GM12892 (cell line): ENCODE data around the gene ZNF746.

Source experiments
- DNase-seq: peaks from one replicate; pipeline ENCODE4 v3.0.0; 2011; ENCODE audit not compliant: insufficient read length
- FAIRE-seq: peaks from 2 replicates; lab custom pipeline; 2011; peaks lifted over from hg19 to GRCh38; lab: Jason Lieb, UNC
- POLR2A ChIP-seq: IDR thresholded peaks from 2 replicates; pipeline ENCODE4 v1.6.1; 2011; ENCODE audit warnings: low read depth, low read length, control low read depth
- POLR2AphosphoS5 ChIP-seq: IDR thresholded peaks from 2 replicates; pipeline ENCODE4 v1.6.1; 2011; ENCODE audit warnings: low read depth, low read length, control low read depth
- TAF1 ChIP-seq: IDR thresholded peaks from 2 replicates; pipeline ENCODE4 v1.6.1; 2011; ENCODE audit warnings: low read depth, mild to moderate bottlenecking, control low read depth, low read length, borderline replicate concordance

Gene ZNF746

DNA sequence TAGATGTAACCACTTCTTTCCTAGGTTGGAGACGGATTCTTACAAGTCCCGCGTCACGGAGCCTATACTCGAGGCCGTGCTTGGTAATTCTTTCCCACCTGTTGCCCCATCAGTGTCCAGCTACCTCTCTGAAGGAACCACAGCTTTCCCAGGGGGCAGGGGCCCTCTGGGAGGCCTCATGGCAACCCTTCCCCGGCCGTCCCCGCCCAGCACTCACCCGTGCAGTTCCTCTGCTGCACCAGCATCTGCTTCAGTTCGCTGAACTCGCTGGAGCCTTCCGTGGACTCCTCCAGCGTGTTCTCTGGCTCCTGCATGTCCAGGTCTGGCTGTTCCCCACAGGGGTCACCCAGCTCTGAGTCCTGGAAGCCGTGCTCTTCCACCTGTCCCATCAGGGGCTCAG lies 61.3 kb downstream of the ZNF746 start:
- TF ChIP-seq POLR2AphosphoS5 = no peak
- TF ChIP-seq POLR2A = no peak
- TF ChIP-seq TAF1 = no peak
- FAIRE-seq = no peak
- no peak for DNase-seq

DNA sequence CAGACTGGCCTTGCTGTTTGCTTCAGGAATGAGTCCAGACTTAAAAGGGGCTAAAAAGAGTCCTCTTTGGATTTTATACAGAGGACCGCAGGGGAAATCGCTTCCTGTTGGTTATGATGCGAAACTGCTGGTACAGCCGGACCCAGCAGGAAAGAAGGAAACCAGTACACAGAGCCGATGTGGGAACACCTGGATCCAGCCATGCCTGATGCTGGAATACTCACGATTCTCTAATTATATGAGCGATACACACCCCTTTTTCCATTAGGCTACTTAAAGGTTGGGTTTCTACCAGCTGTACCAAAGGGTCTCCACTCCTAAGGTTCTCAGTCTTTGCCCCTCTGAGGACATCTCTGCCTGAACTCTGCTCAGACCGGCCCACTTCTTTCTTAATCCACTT lies 64.5 kb downstream of the ZNF746 start:
- no peak for TF ChIP-seq TAF1
- no peak for TF ChIP-seq POLR2AphosphoS5
- TF ChIP-seq POLR2A = no peak
- FAIRE-seq (no peak), DNase-seq (no peak)

DNA sequence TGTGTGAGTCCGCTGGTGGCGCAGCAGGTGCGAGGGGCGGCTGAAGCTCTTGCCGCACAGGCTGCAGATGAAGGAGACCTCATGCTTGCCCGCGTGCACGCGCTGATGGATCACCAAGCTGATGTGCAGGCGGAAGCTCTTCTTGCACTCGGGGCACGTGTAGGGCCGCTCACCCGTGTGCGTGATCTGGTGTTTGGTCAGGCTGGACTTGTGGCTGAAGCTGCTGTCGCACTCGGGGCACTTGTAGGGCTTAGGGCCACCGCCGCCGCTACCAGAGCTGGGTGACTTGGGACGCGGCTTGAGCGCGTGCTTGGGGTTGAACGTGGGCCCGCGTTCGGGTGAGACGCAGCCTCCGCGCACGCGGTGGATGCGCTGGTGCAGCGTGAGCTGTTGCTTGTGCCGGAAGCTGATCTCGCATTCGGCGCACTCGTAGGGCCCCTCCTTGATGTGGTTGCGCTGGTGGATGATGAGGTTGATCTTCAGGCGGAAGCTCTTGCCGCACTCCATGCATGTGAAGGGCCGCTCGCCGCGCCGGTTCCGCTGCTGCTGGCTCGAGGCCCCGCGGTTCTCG lies 65.4 kb downstream of the ZNF746 start:
- FAIRE-seq (no peak), DNase-seq (no peak)
- TF ChIP-seq TAF1 (no peak), POLR2AphosphoS5 (no peak), POLR2A (no peak)

DNA sequence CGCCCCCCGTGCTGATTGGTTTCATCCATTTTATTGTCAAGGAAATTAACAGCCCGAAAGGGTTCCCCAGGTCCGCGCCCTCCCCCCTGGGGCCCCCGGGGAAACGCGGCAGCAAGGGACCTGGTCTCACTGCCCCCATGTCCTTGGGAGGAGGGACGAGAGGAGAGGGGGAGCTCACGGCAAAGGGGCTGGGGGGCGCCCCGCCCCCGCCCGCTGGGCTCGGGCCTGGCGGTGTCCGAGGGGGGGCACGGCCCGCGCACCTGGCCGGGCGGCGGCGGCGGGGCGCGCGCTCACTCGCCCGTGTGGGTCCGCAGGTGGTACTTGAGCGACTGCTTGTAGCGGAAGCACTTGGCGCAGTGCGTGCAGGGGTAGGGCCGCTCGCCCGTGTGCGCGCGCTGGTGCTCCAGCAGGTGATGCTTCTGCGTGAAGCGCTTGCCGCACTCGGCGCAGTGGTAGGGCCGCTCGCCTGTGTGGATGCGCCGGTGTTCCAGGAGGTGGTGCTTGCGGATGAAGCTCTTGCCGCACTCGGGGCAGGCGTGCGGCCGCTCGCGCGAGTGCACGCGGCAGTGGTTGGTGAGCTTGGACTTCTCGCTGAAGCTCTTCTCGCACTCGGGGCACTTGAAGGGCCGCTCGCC lies 66.0 kb downstream of the ZNF746 start:
- no peak for FAIRE-seq
- no peak for DNase-seq
- TF ChIP-seq POLR2A (no peak), POLR2AphosphoS5 (no peak), TAF1 (no peak)

DNA sequence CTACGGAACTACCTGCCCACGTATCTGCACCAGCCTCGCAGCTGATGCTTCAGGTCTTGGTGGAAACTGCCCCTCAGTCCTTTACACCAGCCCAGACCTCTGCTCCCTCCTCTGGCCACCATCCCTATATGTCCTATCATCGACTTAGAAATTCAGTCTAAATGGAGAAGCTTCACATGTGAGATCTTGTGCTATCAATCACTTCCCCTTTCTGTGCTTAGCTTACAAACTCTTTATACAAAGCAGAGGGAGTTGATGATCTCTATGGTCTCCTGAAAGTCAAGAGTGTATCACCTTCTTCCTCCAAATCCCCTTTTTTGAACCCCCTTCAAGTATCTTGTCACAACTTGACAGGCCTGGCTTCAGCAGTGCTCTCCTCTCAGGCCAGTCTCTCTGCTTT lies 67.4 kb downstream of the ZNF746 start:
- FAIRE-seq = no peak
- TF ChIP-seq POLR2A (no peak), POLR2AphosphoS5 (no peak), TAF1 (no peak)
- no peak for DNase-seq

DNA sequence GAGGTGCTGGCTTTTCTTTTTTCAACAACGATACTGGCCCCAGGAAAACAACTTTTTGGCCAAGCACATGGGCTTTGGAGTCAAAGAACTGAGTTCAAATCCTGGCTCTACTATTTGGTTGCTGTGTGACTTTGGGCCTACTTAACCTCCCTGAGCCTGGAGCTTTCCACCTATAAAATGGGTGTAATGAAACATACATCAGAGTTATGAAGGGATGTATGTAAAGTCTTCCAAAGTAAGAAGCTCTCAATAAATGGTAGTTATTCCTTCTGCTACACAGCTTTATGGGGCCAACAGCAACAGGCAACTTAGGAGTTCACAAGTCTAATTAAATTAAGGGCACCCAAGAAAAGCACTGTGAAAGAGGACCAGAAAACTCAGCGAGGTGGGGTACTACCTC lies 69.7 kb downstream of the ZNF746 start:
- no peak for FAIRE-seq
- TF ChIP-seq TAF1 (no peak), POLR2AphosphoS5 (no peak), POLR2A (no peak)
- no peak for DNase-seq

DNA sequence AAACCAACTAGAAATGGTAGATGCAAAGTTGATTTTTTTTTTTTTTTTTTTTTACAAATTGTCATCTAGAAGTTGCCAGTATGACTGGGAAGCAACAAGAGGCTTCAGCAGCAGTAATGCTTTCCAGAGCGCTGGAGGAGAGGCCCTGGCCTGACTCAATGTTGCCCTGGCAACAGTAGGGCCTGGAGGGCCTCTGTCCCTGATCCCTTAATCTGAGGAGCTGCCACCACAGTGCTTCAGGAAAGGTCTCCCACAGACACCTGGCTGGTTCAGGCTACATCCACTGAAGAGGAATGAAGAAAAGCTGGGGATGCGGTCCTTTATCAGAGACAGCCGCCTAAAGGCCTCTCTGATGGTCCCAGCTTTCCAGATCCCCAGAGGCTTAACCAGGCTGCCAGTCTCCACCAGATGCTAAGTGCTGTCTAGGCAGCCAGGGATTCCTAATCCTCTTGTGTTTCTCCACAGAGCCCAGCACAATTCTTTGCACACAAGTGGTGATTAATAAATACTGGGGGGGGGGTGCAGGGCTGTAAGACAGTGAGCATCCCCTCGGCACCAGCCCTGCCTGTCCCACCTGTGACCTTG lies 70.4 kb downstream of the ZNF746 start:
- no peak for TF ChIP-seq TAF1
- no peak for TF ChIP-seq POLR2A
- no peak for TF ChIP-seq POLR2AphosphoS5
- no peak for FAIRE-seq
- no peak for DNase-seq

DNA sequence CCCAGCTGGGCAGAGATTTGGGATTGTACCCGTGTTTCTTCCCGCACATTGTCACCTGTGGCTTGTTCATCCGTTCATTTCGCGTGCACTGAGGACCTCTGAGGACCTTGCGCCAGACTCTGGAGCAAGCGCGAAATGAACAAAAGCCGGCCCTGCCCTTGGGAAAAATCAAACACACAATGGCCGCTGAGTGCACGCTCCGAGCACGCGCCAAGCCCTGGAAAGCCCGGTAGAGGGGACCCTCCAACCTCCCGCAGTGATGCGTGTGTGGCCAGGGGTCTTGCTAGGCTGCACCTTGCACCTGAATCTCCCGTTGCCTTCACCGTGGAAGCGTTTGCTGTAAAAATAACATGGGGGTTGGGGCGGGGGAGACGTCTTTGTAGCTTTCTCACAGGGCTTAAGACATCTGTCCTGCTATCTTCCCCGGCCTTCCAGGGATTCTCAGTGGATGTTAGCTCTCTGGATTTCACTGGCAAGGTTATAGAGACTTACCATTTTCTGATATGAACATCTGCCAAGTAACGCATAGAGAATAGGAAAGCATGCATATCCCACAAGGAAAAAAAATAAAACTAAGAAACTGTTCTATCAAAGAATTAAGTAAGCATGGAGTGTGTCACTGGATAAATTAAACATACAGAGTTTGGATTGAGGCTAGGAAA lies 74.0 kb downstream of the ZNF746 start:
- TF ChIP-seq POLR2A (no peak), POLR2AphosphoS5 (no peak), TAF1 (no peak)
- DNase-seq (no peak), FAIRE-seq (no peak)

DNA sequence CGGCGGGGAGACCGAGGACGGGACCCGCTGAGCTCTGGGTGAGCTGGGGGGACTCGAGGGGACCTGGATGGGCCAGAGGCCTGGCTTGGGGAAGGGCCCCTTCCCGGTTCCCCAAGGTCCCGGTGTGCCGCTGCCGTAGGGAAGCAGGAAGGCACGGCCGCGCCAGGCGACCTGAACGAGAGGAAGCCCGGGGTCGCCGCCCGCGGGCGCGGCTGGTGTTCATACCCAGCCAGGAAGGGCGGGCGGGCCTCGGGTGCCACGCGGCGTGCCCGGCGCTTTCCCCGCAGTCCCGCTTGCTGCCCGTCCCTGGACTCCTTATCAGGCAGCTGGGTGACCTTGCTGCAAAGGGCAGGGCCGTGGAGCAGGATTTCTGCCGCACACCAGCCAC lies 74.7 kb downstream of the ZNF746 start:
- FAIRE-seq (no peak), DNase-seq (peak; percentile 37)
- TF ChIP-seq TAF1 (no peak), POLR2A (no peak), POLR2AphosphoS5 (no peak)
